ENCODE data around the gene MAGEF1. TPM values are rescaled to one million over a fixed set of nuclear protein-coding genes. Genes with fewer than 3 reads are reported as not detected.

Gene MAGEF1
- total RNA-seq, 4 donors from 2014 or later, result 4.2 to 22.5 (median 16.0) TPM

- intact Hi-C loops (cut with DNase I; ENCODE audit: low total_unique reads), result loop anchor here (2.0 kb wide), 1 partner anchor 31 kb away; no protein-coding TSS in a partner anchor
- H3K9me3 ChIP-seq, result no peaks in the 10 kb centered on the region
- in situ Hi-C loops (cut with MboI; ENCODE audit: low pct_ligation_motif_present in 1 of 4, low pct_unique_long_range_greater_than_20kb in 1 of 4, low sequenced_read_pairs in 3 of 4), result no loop called here
- H3K36me3 ChIP-seq, result no peaks in the 10 kb centered on the region
- H3K27me3 ChIP-seq, result no peaks in the 10 kb centered on the region
- no peak for DNase-seq
- no peak overlapping the region for H3K27ac ChIP-seq
- no peak overlapping the region for H3K4me3 ChIP-seq
- TF ChIP-seq EP300 (IDR thresholded peaks at IDR 0.05; ENCODE audit: low read depth), result no peak
- no peak for TF ChIP-seq CTCF (IDR thresholded peaks at IDR 0.05)
- TF ChIP-seq POLR2AphosphoS5 (IDR thresholded peaks at IDR 0.05), result no peak
- no peak for TF ChIP-seq POLR2A (IDR thresholded peaks at IDR 0.05)
- peaks cover 0 to 2% (median 0%) of the 10 kb centered on the region in 4 donors for H3K4me1 ChIP-seq
- WGBS, 2 donors (ENCODE audit: low coverage in 1 of 2), result 94 to 96% methylated on average over 5 to 8 of the region's 8 CpGs
Observed at GRCh38 chr3:184697845-184698244, 14.0 kb downstream of the MAGEF1 start.

GRCh38 chr3:184696697-184697096 is 15.2 kb downstream of the MAGEF1 start:
- Histone ChIP-seq H3K36me3 (no peaks in the 10 kb centered on the region), H3K4me3 (no peak overlapping the region), H3K27ac (no peak overlapping the region), H3K4me1 (peaks cover 2 to 11% (median 4%) of the 10 kb centered on the region in 4 donors), H3K27me3 (no peaks in the 10 kb centered on the region), H3K9me3 (no peaks in the 10 kb centered on the region)
- intact Hi-C loops (cut with DNase I; ENCODE audit: low total_unique reads) (loop anchor here (2.0 kb wide), 1 partner anchor 32 kb away; no protein-coding TSS in a partner anchor), in situ Hi-C loops (cut with MboI; ENCODE audit: low pct_ligation_motif_present in 1 of 4, low pct_unique_long_range_greater_than_20kb in 1 of 4, low sequenced_read_pairs in 3 of 4) (no loop called here)
- TF ChIP-seq CTCF (IDR thresholded peaks at IDR 0.05), result no peak
- TF ChIP-seq POLR2A (IDR thresholded peaks at IDR 0.05), result no peak
- TF ChIP-seq EP300 (IDR thresholded peaks at IDR 0.05; ENCODE audit: low read depth), result no peak
- no peak for TF ChIP-seq POLR2AphosphoS5 (IDR thresholded peaks at IDR 0.05)
- DNase-seq, result no peak
- 75 to 77% methylated on average over 8 of the region's 8 CpGs for WGBS, 2 donors (ENCODE audit: low coverage in 1 of 2)

GRCh38 chr3:184694716-184695115 is 17.1 kb downstream of the MAGEF1 start:
- no peaks in the 10 kb centered on the region for H3K27me3 ChIP-seq
- intact Hi-C loops (cut with DNase I; ENCODE audit: low total_unique reads), result no loop called here
- H3K9me3 ChIP-seq, result no peaks in the 10 kb centered on the region
- 50 to 63% methylated on average over 2 to 3 of the region's 3 CpGs for WGBS, 2 donors (ENCODE audit: low coverage in 1 of 2)
- in situ Hi-C loops (cut with MboI; ENCODE audit: low pct_ligation_motif_present in 1 of 4, low pct_unique_long_range_greater_than_20kb in 1 of 4, low sequenced_read_pairs in 3 of 4), result no loop called here
- H3K27ac ChIP-seq, result no peak overlapping the region
- no peak overlapping the region for H3K4me3 ChIP-seq
- peaks cover 3 to 20% (median 11%) of the 10 kb centered on the region in 4 donors for H3K4me1 ChIP-seq
- no peaks in the 10 kb centered on the region for H3K36me3 ChIP-seq
- DNase-seq, result no peak
- no peak for TF ChIP-seq POLR2A (IDR thresholded peaks at IDR 0.05)
- no peak for TF ChIP-seq CTCF (IDR thresholded peaks at IDR 0.05)
- TF ChIP-seq EP300 (IDR thresholded peaks at IDR 0.05; ENCODE audit: low read depth), result no peak
- no peak for TF ChIP-seq POLR2AphosphoS5 (IDR thresholded peaks at IDR 0.05)

GRCh38 chr3:184694133-184694665 is 17.7 kb downstream of the MAGEF1 start:
- Histone ChIP-seq H3K9me3 (no peaks in the 10 kb centered on the region), H3K4me3 (no peak overlapping the region), H3K27me3 (no peaks in the 10 kb centered on the region), H3K36me3 (no peaks in the 10 kb centered on the region), H3K4me1 (peaks cover 3 to 25% (median 12%) of the 10 kb centered on the region in 4 donors), H3K27ac (no peak overlapping the region)
- in situ Hi-C loops (cut with MboI; ENCODE audit: low pct_ligation_motif_present in 1 of 4, low pct_unique_long_range_greater_than_20kb in 1 of 4, low sequenced_read_pairs in 3 of 4) (no loop called here), intact Hi-C loops (cut with DNase I; ENCODE audit: low total_unique reads) (no loop called here)
- DNase-seq, result no peak
- WGBS, 2 donors (ENCODE audit: low coverage in 1 of 2), result 86% methylated on average over 4 of the region's 4 CpGs; no CpG with 5 or more reads in 1 of the 2 donors
- TF ChIP-seq CTCF (IDR thresholded peaks at IDR 0.05), result no peak
- TF ChIP-seq POLR2AphosphoS5 (IDR thresholded peaks at IDR 0.05), result no peak
- TF ChIP-seq POLR2A (IDR thresholded peaks at IDR 0.05), result no peak
- no peak for TF ChIP-seq EP300 (IDR thresholded peaks at IDR 0.05; ENCODE audit: low read depth)

All from transverse colon (tissue), 4 donors.